CD4-positive, alpha-beta T cell treated with Interleukin-12 subunit alpha and Interleukin-12 subunit beta, for 1 hour (primary cell): ENCODE data around the gene EXOG.

Source experiments
- DNase-seq: peaks from one replicate; pipeline ENCODE4 v3.0.0-alpha.2; 2020

The EXOG gene

DNA sequence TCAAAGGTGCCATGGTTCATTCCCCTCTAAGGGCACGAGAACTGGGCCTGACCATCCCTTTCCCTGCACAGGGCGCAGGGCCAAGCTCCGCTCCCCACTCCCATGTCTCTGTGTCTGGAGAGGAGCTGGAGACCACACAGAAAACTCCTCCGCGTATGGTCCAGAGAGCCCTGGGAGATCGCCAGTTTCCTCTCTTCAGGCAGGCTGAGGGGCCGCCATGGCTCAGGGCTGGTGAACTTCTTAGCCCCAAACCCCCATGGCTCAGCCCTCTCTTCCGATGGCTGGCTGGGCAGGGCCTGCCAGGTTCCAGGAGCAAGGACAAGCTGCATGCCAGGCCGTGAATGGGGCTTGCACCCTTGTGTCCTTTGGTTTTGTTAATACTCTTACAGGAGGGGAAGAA, 52.9 kb downstream of the EXOG start:
- DNase-seq, result no peak

DNA sequence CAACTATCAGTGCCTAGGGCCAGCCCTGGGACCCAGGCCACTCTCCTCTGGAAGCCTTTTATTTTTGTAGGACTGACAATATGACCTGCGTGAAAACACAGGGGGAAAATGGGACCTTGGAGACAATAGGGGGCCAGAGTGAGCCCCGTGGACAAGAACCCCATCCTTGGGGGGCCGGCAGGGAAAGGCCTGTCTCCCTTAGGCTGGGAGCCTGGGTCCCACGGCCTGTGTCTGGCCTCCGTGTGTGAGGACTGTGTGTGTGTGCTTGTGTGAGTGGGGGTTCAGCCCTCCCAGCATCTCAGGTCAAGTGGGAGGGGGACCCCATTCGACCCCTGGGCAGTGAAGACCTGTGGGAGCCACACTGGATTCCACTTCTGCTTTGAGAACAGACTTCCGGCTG, 53.3 kb downstream of the EXOG start:
- DNase-seq, result no peak

DNA sequence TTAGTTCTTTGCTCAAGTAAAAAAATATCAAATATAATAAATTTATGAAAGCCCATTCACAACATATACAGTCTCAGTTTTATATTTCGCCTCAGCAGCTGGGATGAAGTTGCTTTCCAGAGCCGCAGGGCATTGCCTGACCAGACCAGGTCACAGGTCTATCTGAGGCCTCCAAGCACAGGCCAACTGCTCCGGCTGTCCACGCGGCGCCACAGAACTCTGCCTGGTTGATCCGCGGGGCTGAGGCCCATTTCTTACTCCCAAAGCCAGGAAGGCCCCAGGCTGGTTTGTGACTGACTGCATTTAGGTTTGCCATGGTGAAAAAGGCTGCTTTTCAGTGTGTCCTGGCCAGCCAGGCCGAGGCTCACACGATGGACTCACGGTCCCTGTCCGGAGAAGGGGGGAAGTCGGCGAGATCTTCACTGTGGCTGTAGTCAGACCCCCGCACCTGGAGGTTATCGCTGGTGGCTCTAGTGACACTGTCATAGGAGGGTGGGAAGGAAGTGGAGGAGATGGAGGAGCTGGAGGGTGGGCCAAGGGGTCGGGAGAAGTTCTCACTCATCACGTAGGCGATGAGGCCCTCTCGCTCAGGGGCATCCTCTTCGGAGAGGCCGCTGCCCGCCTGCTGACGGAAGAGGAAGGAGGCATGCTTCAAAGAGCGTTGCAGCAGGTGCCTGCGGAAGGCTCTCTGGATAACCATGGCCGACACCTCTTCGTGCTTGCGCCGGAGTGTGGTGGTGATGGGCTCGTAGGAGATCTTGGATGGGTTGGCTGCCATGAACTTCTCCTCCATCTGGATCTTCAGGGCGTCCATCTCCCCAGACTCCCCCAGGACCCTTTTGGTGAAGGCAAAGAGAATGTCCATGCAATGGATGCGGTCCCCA, 54.1 kb downstream of the EXOG start:
- DNase-seq, result no peak

DNA sequence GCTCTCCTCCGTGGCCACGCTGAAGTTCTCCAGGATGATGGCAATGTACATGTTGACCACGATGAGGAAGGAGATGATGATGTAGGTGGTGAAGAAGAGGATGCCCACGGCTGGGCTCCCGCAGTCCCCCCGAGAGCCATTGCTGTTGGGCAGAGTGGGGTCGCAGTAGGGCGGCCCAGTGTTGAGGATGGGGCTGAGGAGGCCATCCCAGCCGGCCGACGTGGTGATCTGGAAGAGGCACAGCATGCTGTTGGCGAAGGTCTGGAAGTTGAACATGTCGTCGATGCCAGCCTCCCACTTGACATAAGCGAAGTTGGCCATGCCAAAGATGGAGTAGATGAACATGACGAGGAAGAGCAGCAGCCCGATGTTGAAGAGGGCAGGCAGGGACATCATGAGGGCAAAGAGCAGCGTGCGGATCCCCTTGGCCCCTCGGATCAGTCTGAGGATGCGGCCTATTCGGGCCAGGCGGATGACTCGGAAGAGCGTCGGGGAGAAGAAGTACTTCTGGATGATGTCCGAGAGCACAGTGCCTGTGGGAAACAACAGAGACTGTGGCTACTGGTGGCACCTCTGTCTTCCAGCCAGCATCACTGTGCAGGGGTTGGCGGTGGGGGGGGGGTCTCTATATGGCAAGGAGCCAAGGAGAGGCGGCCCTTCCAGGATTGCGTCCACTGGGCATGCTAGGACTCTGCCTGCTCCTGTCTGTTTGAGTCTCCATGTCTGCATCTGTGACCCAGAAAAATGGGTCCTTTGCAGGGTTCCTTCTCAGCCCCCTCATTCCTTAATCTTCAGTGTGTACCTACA, 55.1 kb downstream of the EXOG start:
- DNase-seq, result no peak

DNA sequence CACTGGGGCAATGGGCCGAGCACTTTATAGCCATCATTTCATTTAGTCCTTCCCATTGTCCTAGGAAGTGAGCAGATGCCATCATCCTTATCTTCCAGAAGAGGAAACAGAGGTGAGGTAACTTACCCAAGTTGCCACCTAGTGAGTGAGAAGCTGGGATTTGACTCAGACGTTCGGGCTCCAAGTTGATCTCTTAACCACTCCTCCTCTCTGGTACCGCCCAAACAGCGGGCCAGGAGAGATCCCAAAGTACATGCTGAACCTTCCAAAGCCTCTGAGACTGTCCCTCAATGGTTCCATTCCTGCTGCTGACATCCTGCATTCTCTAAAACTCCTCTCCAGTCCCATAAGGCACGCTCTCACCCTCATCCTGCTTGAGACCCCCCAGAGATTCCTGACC, 56.2 kb downstream of the EXOG start:
- DNase-seq, result no peak

DNA sequence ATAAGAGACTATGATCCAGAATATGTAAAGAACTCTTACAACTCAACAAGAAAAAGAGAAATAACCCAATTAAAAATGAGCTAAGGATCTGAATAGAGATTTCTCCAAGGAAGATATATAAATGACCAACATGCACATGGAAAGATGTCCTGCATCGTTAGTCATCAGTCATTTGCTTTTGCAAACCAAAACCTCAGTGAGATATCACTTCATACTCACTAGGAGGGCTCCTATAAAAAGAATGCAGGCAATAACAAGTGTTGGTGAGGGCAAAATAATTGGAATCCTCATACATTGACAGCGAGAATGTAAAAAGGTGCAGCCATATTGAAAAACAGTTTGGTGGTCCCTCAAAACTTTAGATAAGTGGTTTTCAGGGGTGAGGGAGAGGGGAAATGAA, 56.9 kb downstream of the EXOG start:
- DNase-seq, result no peak

DNA sequence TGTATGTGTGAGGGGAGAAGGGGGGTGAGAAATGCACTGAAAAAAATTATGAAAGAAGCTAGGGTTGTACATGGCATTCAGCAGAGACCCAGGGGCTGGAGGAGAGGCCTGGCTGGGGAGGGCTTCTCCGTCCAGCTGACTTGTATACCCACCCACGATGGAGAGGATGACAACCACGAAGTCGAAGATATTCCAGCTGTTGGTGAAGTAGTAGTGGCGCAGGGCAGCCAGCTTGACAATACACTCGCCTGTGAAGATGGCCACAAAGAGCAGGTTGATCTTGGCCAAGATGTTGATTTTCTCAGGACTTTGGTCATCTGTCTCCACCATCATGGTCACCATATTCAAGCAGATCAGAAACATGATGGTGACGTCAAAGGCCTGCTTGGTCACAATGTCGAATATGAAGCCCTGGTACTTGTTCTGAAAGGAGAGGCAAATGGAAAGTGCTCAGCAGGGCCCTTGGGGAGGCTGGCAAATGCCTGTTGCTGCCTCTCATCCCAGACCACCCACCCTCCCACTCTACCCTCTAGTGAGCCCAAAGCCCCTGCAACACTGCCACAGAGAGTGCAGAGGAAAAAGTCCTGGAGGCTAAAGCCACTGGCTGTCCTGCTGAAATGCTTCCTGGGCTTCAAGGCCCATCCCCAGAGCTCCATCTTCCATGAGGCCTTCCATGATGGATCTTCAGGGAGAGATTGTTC, 58.1 kb downstream of the EXOG start:
- DNase-seq, result no peak

DNA sequence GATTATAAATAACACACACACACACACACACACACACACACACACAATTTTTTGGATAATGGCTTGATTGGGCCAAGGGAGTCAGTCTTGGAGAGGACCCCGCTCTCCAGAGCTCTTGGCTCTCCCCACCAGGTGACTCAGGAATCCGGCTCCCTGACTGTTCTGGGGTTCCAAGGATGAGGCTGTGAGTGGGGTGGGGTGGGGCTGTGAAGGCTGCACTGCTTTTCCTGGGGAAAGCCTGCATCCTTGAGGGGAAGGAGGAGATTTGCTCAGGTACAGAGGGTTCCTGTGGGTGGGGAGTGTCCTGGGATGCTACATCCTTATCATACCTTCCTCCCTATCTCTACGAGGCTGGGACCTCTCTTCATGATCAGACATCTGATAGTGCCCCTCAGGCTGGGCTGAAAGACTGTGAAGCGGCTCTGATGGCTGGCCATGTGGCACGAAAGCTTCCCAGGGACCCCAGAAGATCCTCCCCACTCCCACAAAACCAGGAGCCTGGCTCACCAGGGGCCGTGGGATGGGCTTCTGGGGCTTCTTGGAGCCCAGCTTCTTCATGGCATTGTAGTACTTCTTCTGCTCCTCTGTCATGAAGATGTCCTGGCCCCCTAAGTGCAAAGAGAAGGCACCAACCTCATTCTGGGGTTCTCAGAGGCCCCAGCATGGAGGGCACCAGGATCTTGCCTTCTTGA, 59.2 kb downstream of the EXOG start:
- DNase-seq, result no peak

DNA sequence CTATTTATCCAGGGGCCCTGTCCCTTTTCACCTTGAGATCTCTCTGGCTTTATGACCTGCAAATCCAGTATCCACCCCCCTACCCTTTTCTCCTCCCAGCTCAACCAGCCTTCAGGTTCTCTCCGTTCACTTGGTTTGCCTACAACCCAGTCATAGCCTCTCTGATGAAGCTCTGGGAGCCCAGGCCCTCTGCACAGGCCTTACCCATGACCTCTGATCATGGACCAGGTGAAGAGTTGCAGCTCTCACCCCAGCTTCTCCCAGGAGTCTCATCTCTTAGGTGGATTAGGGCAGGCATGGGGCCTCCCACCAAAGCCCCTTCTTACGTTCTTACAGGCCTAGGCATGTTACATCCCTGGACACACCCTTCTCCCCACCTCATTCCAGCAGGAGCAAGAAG, 59.8 kb downstream of the EXOG start:
- DNase-seq, result no peak

DNA sequence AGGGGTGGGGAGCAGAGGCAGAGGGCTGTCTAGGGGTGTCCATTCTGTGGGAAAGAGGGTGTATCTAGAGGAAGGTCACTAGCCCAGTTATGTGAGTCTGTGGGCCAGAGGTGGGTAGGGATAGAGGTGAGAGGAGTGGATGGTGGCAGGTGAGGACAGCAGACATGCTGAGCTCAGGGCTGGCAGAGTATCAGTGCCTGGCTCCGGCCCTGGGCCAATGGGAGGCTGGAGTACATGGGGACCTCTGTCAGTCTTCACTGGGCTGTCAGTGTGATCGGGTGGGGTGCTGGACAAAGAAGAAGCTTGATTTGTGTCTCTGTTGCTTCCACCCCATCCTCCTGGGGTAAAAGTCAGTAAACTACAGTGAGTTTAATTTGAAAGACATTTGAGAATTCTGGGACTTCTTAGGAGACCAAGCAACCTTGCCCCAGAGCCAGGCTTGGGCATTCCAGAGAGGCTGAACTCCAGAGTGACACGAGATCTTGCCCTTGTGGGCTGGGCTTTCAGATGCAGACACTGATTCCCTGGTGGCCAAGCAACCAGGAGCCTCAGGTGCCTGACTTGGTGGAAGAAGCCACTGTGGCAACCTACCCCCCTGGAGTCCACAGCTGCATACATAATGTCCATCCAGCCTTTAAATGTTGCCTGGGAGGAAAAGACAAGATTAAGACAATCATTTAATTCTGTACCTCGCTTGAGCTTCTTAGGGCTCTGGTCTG, 60.7 kb downstream of the EXOG start:
- DNase-seq, result no peak

DNA sequence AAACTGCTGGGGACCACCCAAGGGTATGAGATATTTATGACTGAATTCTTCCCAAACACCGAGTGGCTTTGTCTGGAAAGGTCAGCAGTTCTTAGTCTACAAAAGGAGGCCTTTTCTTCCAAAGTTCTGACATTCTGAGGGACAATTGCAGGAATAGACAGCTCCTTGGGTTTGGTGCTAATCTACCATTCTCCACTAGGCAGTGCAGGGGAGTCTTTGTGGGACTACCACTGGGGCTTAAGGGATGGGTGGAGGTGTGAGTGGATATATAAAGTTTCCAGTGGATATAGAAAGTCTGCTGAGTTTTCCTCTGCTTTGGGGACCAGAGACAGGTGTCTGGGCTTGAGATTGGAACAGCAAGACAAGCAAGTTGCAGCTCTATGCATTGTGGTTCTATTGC, 62.7 kb downstream of the EXOG start:
- no peak for DNase-seq

DNA sequence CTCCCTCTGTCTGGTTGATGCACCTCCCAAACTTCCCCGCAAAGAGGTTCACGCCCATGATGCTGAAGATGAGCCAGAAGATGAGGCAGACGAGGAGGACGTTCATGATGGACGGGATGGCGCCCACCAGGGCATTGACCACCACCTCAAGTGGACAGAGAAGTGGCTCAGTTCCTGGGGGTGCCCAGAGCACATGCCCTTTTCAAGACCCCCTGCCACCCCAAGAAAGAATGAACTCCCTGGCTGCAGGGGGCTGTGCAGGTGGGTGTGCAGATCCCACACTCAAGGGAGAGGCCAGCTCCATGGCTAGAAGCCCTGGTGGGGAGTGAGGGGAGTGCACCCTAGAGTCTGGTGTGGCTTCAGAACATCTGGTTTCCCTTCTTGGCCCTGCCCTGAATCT, 64.1 kb downstream of the EXOG start:
- no peak for DNase-seq

DNA sequence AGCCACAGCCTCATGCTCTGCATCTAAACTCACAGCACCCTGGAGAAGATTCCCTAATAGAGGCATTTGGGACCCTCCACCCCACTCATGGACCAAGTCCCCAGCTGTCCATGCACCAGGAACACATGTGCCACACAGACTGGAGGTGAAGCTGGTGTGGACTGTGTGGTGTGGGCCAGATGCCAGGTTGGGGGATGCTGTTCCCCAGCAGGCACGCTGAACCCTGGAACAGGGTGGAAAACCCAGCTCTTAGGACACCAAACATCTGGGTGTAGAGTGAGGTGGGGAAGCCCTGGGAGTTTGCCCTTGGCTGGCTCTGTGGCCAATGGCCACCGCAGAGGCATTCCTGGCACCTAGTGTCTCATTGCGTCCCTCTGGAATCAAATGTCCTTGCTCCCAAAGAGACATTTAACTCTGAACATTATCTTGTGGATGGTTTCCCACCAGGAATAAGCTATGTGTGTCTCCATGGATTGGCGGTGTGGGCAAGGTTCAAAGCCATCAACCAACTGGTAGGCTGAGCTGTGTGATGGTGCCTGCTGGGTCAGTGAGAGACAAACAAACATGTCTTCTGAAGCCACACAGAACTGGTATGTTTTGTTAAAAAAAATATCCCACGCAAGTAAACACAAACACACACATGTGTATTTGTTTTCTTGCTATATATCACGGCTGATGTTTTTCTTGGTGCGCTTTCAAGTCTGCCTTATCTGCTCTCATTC, 65.0 kb downstream of the EXOG start:
- no peak for DNase-seq

DNA sequence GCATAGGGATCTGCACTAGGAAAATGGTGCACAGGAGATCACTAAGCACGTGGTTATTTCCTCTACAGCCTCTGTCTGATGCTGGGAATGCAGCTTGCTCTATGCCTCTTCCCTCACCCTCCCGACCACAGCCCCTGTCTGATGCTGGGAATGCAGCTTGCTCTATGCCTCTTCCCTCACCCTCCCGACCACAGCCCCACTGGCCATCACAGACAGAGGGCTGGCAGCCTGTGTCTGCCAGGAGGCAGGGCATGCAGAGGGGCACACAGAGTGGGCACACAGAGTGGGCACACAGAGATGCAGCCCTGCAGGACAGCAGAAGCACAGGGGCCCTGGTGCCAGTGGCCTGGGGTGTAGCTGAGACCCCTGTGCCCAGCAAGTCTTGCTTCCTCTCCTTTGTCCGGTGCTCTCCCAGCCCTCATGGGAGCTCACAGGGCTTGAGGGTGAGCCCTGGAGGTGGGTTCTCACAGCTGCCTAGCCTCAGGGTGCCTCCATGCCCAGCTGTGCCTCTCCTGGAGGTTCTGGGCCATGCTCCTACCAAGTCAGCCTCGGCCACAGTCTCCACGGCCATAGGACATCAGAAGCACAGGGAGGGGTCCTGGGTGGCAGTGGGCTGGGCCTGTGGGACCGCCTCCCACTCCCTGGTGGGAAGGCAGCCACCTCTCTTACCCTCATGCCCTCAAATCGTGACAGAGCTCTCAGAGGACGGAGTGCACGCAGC, 65.8 kb downstream of the EXOG start:
- no peak for DNase-seq

DNA sequence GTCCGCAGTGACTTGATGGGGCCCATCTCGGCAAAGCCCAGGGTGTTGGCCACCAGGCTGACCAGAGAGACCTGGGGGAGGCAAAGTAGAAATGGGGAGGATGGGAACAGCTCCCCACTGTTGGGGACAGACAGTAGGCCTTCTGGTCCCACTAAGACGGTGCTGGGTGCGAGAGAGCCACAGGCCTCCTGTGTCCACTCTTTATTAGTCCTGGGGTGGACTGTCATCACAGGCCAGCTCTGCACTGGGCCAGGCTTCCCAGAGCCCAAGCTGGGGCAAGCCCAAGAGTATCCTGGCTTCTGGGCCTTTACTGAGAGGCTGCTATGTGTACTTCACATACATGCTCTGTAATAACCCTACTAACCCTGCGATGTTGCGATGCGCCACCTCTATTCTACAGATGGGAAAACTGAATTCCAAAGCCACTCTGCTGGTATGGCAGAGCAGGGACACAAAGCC, 66.4 kb downstream of the EXOG start:
- DNase-seq, result no peak

DNA sequence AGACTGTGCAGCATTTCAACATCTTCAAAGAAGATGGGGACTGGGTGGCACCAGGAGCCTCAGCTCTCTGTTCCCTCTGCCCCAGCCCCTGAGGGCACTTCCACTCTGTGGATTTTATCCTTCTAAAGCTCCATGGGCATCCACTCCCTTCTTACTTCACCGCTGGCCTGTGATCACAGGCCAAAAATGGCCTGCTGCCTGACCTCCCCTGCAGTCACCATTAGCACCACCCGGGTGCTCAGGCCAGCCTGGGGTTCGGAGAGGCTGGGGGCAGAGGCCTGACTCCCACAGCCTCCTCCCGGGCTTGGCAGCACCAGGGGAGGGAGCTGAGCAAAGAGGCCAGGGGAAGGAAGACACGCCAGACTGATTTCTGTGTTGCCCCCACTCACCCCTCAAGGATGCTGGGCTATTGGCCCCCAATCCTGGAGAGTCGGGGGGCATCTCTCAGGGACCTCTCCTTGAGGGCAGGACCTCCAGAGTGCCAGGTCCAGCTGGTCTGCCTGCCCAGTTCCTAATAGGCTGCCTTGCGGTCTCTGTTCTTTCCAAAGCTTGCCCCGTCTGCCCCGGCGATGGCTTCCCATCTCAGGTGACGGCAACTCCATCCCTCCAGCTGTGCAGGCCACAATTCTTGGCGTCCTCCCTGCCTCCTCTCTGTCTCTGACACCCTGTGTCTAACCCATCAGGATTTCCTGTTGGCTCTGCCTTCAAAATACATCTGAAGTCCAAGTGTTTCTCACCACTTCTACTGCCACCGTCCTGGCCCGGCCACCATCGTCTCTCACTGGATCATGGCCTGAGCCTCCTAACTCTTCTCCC, 67.1 kb downstream of the EXOG start:
- DNase-seq, result no peak

DNA sequence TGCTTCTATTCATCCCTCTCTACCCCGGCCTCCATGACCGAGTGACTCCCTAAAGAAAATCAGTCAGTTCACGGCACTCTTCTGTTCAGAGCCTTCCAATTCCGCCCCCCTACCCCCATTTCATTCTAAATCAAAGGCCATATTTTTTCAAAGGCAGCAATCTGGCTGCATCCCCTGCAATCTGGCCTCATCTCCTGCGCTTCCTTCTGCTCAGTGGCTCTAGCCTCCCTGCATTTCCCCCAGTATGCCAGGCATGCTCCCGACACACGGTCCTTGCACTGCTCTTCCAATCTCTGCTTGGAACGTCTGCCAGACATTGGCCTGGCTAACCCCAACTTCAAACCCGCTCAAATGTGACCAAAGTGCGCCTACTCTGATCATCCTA, 67.7 kb downstream of the EXOG start:
- DNase-seq, result no peak

DNA sequence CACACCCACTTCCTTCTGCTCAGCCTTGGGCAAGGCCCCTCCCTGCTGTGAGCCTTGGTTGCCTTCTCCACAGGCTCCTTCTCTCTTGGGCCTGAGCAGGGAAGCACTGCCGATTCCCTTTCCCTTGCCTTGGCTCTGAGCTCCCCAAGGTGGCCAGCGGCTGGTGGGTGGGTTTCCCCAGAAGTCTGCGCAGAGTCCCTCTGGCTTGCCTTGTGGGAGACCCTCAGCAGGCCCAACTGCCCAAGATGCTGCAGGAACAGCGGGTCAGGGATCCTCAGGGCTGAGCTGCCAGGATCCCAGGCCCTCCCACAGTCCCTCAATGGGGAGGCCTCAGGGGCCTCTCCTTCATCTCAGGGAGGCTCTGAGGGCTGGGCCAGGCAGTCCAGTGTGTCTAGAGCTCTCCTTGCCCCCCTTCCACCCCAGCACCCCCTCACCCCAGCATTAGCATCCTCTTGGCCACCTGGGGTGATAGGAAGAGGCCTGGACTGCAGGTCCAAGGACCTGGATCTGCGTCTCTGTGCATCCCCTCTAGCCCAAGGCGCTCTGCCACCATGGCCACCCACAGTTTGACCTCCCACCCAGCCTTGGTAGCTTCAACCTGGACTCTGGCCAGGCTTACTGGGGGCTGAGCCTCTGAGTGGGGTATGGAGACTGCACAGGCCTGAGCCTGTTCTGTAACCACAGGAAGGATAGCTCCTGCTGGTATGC, 68.6 kb downstream of the EXOG start:
- DNase-seq, result no peak
